Stomach (tissue), 4 donors: Measurements from ENCODE around the gene SAPCD1.

Experiments used
- EP300 ChIP-seq: sonication (generic); formaldehyde crosslinking; IDR thresholded peaks from one replicate; pipeline ENCODE4 v1.6.1; 2017; ENCODE audit warnings: antibody characterized with exemption
- POLR2A ChIP-seq, 4 donors: fragments of 450-650 bp; IDR thresholded peaks; one replicate each; pipeline ENCODE4 v1.6.1; 2016; ENCODE audit warnings: antibody characterized with exemption in 4 of 4, control low read depth in 2 of 4, mild to moderate bottlenecking in 1 of 4, moderate library complexity in 1 of 4
- TF ChIP-seq, protein P1 (sequence below), 7 experiments: fragments of 450-650 bp in 4 of 7; fragments of 200-600 bp in 3 of 7; sonication (generic) in 3 of 7; IDR thresholded peaks; one replicate each; pipeline ENCODE4 v1.5.1; 2016 to 2019; ENCODE audit warnings: antibody characterized with exemption in 7 of 7, control low read depth in 2 of 7, mild to moderate bottlenecking in 1 of 7

DNA sequence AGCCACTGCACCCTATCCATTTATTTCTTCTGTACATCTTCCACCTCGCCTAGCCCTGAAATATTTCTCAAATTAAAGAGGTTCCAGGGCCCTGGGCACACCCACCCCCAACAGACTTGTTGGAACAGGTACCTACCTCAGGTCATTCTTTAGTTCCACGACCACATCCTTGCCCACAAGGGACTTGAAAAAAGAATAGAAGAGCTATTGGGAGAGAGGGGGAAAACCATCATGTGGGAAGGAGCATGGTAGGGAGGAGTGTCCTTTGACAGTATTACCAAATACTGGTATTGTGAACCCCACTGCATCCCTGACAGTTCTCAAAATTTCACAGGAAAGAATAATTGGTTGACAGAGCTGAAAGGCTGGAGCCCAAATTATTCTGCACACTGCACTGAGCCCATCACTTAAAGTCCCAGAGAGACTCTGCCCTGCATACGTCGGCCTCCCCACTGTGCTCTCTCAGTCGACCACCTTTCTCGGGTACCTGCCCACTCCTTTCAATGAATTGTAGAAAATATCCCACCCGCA, 43.5 kb downstream of the SAPCD1 start:
- TF ChIP-seq, protein P1, sequence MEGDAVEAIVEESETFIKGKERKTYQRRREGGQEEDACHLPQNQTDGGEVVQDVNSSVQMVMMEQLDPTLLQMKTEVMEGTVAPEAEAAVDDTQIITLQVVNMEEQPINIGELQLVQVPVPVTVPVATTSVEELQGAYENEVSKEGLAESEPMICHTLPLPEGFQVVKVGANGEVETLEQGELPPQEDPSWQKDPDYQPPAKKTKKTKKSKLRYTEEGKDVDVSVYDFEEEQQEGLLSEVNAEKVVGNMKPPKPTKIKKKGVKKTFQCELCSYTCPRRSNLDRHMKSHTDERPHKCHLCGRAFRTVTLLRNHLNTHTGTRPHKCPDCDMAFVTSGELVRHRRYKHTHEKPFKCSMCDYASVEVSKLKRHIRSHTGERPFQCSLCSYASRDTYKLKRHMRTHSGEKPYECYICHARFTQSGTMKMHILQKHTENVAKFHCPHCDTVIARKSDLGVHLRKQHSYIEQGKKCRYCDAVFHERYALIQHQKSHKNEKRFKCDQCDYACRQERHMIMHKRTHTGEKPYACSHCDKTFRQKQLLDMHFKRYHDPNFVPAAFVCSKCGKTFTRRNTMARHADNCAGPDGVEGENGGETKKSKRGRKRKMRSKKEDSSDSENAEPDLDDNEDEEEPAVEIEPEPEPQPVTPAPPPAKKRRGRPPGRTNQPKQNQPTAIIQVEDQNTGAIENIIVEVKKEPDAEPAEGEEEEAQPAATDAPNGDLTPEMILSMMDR (IDR thresholded peaks at IDR 0.05) = no peak
- TF ChIP-seq POLR2A (IDR thresholded peaks at IDR 0.05) (no peak), EP300 (no peak)
